NCI-H2081 (cell line): ENCODE measurements around the gene EFNA4.

ENCODE experiments used
- DNase-seq, 2 experiments: peaks; one replicate each; lab custom pipeline; 2025; lab: John Stamatoyannopoulos, UW

The EFNA4 gene

DNA sequence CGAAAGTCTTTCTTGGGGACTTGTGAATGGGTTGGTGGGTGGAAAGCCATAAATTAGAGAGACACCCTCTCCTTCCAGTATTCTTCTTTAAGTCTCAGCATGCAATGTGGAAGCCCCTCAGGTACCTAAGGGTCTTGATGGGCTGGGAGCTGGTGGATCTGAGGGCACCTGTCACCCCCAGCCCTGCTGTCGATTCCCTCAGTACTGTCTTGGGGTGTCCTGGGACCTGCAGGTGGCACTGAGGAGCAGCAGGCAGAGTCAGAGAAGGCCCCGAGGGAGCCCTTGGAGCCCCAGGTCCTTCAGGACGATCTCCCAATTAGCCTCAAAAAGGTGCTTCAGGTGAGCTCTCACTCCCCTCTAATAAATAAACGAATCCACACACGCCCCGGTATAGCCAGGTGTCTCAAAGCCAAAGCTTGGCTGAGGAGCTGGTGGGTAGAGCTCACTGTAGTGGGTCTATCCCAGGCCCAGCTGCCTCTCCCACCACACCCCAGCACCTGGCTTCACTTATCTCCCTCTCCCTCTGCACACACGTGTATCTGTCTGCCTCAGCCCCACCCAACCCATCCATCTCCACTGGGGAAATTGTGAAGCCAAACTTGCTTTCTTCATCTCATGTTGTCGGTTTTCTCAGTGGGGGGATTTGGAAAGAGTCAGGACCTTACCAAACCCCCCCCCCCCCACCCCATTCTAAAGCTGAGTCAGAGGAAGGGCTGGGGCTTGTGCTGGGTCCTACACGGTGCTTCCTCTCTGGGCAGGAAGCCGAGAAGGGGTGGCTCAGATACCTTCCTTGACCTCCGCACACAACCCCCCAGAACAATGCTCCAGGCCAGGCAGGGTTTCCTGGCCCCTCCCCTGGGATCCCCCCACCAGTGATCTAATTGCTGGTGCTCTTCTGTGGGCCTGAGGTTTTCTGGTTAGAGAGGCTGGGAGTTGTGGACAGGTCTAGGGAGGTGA lies 10.8 kb upstream of the EFNA4 start:
- DNase-seq: no peak

DNA sequence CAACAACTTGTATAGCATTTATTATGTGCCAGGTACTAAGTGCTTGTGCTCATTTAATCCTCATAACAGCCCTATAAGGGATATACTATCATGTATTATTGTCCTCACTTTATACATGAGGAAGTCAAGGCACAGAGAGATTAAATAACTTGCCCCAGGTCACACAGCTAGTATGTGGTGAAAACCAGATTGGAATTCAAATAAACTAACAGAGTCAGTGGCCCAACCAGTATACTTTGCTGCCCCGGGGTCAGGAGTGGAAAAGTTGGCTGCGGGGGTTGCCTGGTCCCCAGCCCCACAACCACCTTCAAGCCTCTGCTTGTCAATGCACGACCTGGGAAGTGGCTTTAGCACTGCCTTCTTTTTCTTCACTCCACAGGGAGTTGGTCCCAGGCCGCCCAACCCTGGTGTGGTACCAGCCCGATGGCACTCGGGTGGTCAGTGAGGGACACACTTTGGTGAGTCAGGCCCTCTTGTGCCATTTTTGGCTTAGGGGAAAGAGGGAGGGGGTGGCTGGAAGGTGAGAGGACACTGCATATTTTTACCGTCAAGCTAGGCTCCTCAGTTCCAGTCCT lies 9.9 kb upstream of the EFNA4 start:
- DNase-seq: no peak

DNA sequence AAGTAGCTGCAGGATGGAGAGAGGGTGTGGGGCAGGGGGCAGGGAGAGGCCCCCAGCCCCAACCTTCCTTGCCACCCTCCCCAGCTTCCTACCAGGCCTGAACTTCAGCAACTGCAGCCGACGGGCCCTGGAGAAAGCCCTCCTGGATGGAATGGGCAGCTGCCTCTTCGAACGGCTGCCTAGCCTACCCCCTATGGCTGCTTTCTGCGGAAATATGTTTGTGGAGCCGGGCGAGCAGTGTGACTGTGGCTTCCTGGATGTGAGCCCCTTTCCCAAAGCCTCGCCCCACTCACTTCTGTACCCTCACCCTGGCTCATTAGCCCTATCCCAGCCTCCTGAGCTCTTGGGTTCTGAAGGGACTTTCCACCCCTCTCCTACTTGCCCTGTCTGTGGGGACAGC lies 6.4 kb upstream of the EFNA4 start:
- DNase-seq: no peak

- DNase-seq: no peak
Observed at GRCh38 chr1:155057788-155058211, 5.7 kb upstream of the EFNA4 start.

DNA sequence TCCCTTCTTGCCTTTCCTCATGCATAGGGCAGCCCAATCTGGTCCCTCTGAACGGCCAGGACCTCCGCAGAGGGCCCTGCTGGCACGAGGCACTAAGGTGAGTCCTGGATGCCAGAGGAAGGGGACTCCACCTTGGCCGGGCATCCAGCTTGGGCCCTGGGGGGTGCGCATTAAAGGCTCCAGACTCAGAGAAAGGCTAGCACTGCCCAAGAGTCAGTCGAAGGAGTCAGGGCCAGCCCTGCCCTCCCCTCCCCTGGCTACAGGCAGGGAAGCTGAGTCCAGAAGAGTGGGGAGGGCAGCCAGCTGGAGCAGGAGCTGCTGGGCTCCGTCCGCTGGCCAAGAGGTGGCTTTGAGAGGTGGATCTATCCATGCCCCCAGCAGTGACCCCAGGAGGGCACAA lies 2.8 kb upstream of the EFNA4 start:
- DNase-seq: no peak

GRCh38 chr1:155061381-155062150 lies 2.0 kb upstream of the EFNA4 start:
- DNase-seq: peak; percentile 88 to 91

- DNase-seq: no peak
Observed at GRCh38 chr1:155062151-155062686, 1.3 kb upstream of the EFNA4 start.

DNA sequence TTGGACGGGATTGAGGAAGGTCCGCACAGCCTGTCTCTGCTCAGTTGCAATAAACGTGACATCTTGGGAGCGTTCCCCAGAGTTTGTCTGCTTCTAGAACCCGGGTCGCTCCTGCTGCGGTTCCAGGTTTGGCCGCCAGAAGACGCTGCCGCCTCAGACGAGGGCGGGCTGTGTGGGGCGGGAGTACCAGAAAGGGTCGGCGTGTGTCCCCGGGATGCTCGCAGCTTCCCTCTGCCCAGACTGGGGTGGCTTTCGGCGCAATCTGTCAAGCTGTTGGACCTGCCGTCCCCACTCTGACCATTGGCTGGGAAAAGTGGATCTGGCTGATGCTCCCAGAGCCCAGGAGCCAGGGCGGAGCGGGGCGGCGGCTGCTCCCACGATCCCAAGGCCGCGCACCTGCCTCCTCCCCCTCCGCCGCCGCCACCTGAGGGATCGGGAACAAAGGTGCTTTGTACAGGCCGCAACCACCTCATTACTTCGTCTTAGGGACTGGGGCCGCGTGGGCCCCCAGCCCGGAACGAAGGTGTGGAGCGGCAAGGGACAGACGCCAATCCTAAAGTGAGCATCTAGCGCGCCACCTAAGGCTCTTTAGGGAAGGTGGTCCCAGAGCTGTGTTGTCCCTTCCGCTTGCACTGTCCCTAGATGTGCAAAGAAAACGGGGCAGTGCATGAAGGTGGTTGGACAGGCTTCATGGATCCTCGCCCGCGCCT lies 683 bp upstream of the EFNA4 start:
- peak; percentile 53 to 58 for DNase-seq

- DNase-seq: peak in 1 of 2 experiments; percentile 35
Observed at GRCh38 chr1:155064111-155064831, 731 bp downstream of the EFNA4 start.

GRCh38 chr1:155064832-155065429 lies 1.4 kb downstream of the EFNA4 start:
- DNase-seq: no peak

- DNase-seq: no peak
Observed at GRCh38 chr1:155066777-155067176, 3.2 kb downstream of the EFNA4 start.

DNA sequence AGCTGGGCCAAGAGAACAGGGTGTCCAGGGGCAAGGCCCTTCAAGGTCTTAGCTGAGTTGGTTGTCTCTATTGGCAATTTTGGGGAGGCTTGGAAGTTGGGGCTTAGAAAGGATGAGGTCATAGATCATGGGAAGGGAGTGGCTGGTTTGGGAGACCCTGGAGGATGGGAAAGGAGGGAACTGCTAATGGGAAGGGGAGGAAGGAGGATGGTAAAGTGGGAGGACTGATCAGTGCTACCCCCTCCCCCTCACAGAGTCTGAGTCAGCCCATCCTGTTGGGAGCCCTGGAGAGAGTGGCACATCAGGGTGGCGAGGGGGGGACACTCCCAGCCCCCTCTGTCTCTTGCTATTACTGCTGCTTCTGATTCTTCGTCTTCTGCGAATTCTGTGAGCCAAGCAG lies 5.1 kb downstream of the EFNA4 start:
- no peak for DNase-seq

DNA sequence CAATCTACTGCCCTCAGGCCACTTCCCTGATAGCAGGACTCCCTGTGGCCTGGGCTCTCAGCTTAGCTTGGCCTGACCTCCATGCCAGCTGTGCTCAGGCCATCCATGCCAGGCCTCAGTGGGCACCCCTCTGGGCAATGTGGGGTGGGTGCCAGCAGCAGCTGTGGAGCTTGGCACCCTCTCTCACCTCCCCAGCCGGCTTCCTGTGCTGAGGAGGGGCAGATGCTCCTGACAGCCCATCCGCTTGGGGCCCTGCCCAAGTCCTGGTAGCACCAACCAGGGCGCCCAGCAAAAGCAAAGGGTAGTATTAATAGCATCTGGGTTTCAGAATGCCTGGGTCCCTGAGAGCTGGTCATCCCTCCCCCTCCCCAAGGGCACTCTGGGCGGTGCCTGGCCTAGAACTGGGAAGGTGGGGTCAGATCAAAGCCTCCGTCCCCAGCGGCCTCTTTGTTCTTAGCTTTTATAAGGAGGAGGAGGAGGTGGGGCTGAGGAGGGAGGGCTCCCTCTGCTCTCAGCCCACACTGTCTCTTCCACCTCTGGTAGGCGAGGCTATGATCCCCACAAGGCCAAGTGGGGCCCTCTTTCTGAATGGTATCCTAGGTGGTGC lies 6.1 kb downstream of the EFNA4 start:
- peak; percentile 77 to 85 for DNase-seq

- DNase-seq: peak; percentile 42 to 62
Observed at GRCh38 chr1:155070158-155070621, 6.7 kb downstream of the EFNA4 start.

DNA sequence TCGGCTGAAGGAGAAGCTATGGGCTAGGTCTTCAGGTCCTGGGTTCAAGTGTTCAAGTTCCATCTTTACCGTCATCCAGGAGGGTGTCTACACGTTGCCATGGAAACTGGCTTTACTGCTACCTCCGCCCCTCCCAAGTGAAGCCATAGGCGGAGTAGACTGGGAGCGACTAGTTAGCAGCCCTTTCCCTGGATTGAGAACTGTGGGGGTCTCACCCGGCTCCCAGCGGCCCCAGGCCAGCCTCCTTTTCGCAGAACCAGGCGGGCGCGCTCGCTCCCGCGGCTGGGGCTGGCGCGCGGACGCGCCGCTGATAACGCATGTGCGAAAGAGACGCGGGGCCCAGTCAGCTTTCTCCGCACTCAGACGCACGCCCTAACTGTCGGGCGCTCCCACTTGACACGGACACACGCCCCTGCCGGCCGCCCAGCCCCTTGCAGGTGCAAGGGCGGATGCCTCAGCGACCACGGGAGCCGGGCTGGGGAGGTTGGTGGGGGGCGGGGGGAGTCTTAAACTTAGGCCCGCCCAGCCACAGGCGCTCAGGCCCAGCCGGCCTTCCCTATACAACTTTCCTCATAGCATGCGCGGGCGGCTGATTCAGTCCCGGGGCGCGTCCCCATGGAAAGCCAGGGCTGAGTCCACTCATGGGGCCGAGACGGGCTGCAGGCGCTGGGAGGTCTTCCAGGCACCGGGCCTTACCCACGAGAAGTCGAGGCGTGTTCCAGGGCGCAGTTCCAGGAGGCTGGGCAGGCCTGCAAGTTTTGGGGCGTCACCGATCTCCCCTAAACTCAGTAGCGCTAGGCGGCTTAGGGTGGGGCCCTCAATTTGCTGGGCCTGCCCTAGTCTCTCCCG lies 7.4 kb downstream of the EFNA4 start:
- peak; percentile 52 to 64 for DNase-seq

- DNase-seq: no peak
Observed at GRCh38 chr1:155071701-155072100, 8.2 kb downstream of the EFNA4 start.

DNA sequence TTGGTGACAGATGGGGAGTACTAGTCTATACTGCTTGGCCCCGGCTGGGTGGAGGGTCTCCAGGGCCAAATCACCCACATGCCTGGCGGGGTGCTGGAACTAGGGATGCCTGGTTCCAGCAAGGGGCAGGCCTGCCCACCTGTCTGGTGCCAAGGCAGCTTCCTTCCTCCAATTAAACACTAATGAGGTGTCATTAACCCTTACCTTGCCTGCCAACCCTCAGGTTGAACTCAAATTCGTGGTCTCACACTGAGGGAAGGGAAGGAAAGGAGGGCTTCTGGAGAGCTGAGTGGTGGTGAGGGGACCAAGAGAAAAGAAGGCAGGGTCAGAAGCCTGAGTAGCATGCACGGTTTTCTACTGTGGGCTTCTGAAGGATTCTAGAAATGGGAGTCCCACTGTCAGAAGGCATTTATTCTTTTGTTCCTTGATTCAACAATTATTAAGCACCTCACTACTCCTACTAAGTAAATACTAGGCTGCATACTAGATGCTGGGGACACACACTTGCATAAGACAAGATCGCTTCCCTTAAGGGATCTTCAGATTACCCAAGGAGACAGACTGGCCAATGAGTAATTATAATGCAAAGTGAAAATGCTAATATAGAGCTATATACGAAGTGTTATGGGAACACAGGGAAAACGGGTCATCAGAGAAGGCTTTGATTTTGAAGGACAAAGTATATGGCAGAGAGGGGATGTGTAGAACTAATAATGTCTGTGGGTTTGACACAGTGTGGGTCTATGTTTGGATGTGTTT lies 9.2 kb downstream of the EFNA4 start:
- no peak for DNase-seq
